Fibroblast of skin of left biceps (primary cell): ENCODE measurements around the gene NDUFS3.
"Not testable (repeated sequence)": the region's sequence is repeated elsewhere in the genome, so short reads cannot be mapped to it uniquely, and the experiment has no call there.

Experiments
- DNase-seq, 2 experiments: peaks; one replicate each; pipeline ENCODE4 v3.0.0-alpha.2; 2013; ENCODE audit warnings: low read depth in 2 of 2

Gene NDUFS3

DNA sequence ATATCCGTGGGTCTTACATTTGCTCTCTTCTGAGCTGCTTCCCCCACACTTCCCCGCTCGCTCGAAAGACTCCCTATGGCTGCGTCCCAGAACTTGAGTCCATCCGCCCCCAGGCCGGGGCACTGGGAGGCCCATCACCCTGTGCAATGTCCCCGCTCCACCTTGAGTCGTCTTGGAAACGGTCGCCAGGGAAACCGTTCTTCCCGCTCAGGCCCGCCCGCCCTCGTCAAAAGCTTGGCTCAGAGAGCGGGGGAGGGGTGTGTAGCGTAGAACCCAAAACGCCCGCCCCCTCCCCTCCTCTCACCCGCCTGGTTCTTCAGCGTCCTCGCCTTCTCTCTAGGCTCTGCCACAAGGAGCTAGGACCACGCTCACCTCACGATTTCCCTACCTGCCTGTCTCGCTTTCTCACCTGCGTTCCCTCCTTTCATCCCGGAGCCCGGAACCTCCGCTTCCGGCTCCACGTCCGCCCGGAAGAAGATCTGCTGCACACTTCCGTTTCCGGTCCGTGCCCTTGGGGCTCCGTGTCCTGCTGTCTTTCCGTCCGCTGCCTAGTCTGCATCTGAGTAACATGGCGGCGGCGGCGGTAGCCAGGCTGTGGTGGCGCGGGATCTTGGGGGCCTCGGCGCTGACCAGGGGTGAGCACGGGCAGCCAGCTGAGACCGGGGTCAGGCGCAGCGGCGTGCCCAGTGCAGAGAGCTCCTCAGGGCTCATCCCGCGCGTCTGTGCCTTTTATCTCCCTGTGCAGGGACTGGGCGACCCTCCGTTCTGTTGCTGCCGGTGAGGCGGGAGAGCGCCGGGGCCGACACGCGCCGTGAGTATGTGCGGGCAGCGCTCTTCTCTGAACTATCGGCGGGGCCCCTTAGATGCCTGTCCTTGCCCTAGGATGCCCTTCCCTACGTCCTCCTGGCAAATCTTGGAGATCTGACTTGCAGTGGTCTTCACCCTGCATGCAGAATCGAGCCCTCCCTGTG lies at the start of gene NDUFS3, which contains the start of gene KBTBD4:
NDUFS3 (plus strand) TSS at position 551 of the 971 bp plus-strand sequence; CDS start at position 569, 18 bp downstream.
KBTBD4 (minus strand) TSS at position 447 of the 971 bp plus-strand sequence; CDS start at position 428, 19 bp downstream.
- peak; percentile 66 for DNase-seq

DNA sequence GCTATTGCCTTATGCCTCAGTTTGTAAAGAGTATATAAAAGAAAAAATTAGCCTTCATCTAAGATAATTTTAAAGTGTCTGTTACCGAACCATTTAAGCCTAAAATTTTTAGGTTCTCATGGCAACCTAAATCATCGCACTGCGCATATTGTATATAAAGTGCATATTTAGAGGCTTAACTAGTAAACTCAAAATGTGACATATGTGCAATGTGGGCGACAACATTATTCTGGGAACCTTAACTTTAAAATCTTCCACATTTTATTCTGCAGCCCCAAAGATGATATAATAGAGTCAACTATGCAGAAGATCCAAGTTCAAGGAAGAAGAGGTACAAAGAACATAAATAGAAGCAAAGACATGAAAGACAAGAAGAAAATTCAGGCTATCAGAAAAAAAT lies 48.9 kb upstream of the NDUFS3 start:
- DNase-seq: no peak

DNA sequence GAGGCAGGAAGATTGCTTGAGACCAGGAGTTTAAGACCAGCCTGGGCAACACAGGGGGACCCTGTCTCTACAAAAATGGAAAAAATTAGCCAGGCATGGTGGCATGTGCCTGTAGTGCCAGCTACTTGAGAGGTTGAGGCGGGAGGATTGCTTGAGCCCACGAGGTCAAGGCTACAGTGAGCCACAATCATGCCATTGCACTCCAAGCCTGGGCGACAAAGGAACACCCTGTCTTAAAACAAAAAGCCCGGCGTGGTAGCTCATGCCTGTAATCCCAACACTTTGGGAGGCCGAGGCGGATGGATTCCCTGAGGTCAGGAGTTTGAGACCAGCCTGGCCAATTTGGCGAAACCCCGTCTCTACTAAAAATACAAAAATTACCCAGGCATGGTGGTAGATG lies 48.2 kb upstream of the NDUFS3 start:
- DNase-seq: not testable (repeated sequence)

DNA sequence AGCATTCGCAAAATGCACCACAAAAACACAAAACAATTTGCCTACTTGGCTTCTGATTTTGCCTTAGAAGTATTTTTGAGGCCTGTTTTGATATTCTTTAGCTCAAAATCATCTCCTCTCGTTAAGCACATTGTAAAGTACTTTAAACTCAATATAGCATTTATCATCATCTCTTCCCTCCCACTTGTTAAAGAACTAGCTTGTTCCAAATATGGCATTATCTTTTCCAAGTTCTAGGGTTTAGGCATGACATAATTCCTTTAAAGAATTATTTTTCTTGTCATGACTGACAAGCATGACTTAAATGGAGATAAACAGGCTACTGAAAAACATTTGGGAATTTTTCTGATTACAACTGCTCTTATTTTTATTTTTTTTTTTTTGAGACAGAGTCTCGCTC lies 47.2 kb upstream of the NDUFS3 start:
- no peak for DNase-seq

DNA sequence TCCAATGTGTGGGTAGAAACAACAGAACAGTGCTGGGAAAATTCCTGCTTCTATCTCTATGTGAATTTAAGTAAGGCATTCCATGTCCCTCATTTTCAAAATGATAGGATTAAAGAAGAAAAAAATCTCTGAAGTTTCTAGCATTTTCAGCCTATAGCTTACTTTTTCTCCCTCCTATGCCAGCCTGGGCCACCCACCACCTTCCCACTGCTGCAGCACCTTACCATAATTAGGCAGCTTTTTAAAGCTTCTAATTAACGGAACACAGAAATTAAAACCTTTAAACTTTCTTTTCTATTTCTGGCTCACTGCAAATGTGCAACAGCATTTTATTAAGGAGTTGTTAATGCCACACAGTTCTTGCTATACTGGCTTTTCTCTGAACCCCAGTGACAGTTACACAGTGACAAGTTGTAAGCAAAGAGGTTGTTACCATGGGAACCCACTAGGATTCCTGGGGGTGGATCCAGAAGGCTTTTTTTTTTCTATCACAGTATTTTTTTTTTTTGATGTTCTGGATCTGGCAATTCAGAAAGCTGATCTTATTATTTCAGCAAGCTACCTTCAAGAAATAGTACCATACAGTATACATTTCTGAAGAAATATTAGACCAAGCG lies 46.2 kb upstream of the NDUFS3 start:
- no peak for DNase-seq

DNA sequence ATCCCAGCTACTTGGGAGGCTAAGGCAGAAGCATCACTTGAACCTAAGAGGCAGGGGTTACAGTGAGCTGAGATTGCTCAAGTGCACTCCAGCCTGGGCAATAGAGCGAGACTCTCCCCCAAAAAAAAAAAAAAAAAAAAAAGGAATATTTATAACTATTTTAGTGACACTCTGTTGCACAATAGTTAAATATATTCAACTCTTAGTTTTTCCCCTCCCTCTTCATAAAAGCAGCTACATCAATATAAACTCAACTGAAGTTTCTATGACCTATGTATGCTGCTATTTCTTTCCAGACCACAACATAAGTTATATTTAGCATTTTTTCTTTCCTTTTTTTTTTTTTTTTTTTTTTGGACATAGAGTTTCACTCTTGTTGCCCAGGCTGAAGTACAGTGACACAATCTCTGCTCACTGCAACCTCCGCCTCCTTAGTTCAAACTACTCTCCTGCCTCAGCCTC lies 45.2 kb upstream of the NDUFS3 start:
- peak; percentile 59 to 72 for DNase-seq

DNA sequence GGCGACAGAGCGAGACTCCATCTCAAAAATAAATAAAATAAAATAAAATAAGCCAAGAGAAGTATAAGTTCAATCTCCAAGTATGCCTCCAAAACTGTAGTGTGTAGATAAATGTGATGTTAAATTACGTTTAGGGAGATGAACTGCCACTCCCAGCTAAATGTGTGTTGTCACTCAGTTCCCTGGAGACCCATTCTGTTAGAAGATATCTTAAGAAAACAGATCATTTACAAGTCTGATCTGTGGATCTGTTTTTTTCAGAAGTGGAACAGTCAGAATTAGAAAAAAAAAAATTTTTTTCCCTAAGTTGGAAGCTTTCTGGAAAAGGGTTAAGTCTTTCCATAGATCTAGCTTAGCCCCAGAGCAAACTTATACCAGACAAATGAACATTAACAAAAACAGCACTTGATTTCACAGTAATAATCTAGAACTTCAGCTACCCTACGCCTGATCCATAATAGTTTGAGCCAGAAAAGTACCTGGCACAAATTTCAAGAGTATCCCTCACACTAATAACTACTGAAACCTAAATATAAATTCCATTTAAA lies 44.1 kb upstream of the NDUFS3 start:
- DNase-seq: no peak

DNA sequence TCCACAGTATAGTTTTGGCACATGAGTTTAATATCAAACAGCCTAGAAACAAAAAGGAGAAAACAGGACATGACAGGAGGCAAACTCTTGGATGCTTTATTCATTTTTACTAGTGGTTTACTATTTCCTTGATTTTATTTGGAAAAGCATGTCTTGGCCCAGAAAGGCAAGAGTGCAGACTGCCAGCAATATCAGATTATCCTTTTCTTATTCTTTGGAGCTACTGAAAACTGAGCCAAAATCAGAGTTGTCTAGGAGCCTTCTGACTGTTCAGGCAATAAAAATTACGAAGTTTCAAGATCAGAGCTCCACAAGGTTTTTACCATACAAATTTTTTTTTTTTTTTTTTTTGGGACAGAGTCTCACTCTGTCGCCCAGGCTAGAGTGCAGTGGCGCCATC lies 42.0 kb upstream of the NDUFS3 start:
- DNase-seq: no peak

DNA sequence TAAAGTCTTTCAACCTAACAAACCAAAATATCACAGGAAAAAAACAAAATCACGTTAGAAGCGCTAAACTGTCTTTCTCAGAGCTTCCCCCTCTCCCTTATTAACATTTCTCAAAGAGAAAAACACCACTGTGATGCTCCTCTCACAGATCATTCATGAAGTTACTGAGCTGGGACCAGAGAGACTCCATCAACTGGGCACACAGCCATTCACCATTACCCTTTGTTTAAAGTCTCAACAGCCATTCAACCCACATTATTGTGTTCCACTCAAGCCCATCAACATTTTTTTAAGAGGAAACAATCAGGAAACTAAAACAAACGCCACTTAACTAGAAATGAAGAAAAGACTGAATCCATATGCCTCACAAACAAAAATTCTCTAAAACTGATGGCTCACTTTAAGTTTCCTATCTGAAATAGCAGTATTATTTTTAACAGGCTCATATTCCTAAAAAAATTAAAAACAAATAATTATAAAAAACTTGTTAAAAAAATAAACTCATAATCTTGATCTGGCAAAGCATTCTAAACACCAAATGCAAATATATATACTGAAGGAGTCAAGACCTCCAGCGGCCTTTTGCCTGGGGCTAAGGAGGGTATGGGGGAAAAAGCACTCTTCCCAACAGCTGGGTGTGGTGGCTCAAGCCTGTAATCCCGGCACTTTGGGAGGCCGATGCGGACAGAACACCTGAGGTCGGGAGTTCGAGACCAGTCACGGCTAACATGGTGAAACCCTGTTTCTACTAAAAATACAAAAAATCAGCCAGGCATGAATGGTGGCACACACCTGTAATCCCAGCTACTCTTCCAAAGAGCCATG lies 39.9 kb upstream of the NDUFS3 start:
- no peak for DNase-seq

DNA sequence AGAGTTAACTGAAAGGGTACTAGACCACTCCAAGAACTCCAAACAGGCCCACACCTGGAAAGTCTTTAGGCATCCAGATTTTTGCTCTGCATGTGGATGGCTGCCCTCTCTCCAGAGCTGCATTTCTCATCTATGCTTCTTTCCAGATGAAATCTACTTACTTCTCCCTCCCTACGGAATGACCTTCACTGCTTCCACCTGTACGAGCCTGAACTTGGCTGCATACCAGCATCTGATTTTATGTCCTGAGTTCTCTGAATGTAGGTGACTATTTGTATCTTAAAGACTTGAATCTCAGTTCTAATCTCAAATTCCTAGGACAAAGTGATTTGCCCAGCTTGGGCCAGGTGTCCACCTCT lies 39.2 kb upstream of the NDUFS3 start:
- DNase-seq: no peak

DNA sequence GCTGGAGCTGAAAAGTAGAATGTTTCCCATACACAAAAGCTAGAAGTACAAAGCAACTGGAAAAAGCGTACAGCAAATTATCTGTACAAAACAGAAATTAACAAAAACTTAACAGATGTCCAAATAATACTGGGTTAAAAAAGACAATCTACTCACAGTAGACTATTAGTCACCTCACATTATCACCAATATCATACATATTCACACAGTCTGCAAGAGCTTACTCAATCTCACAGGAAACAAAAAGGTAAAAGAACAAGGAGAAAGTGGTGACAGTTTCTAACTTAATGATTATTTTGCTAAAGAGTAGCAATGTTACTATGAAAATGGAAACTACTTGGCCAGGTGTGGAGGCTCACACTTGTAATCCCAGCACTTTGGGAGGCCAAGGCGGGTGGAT lies 37.8 kb upstream of the NDUFS3 start:
- DNase-seq: no peak

DNA sequence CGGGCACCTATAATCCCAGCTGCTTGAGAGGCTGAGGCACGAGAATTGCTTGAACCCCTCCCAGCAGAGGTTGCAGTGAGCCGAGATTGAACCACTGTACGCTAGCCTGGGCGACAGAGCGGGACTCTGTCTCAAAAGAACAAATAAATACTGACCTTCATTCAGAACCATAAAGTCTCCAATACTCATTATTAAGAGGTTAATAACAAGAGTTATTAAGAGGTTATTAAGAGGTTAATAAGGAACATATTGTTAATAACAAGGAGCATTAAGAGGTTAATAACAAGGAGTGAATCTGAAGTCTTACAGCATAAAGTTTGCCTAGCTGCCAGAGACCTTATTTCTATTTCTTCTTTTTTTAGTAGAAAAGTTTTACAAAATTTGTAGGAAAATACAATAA lies 33.6 kb upstream of the NDUFS3 start:
- DNase-seq: no peak

DNA sequence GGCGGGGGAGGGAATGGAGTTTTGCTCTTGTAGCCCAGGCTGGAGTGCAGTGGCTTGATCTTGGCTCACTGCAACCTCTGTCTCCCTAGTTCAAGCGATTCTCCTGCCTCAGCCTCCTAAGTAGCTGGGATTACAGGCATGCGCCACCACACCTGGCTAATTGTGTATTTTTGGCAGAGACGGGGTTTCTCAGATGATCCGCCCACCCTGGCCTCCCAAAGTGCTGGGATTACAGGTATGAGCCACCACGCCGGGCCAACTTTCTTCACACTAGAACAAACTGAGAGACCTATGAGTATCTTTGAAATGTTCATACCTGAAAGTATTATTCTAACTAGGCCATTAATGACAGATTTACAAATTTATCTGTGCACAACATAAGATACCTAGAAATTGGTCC lies 32.6 kb upstream of the NDUFS3 start:
- not testable (repeated sequence) for DNase-seq

DNA sequence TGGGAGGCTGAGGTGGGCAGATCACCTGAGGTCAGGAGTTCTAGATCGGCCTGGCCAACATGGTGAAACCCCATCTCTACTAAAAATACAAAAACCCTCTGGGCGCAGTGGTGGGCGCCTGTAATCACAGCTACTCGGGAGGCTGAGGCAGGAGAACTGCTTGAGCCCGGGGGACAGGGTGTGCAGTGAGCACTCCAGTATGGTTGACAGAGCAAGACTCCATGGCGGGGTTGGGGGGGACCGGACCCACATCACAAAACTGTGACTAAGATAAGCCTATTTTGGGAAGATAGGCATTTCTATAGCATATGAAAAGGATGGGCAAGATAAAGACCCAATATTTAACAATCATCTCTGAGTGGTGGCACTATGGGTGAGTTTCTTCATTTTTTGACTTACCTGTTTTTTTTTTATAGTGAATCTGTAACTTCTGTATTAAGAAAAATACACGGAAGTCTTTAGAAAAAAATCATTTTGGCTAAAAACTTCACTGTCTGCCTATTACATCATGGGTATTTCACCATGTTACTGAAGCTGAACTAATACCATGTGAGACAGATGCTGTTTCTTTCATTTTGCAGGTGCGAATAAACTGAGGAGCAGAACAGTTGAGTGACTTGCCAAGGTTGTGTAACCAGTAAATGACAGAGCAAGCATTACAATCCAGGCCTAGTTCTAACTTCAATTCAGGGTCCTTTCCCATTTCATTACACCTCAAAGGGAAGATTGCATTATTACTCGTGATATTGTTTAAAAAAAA lies 28.4 kb upstream of the NDUFS3 start:
- no peak for DNase-seq

DNA sequence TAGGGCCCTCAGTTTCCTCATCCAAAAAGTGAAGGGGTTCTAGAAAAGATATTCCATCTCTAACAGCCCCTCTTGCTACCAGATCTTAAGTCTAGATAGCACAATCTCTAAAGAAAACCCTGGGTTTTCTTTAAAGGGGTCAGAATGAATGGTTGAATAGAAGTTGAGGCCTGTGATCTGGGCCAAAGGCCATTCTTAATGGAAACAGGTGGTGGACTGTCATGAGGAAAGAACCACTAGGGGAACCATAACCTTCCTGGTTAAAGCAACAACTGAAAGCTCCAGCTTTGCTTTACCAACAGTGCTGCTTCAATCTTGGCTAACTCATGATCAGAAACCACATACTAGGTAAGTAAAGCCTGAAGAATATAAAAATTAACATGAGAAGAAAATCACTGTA lies 27.8 kb upstream of the NDUFS3 start:
- no peak for DNase-seq

DNA sequence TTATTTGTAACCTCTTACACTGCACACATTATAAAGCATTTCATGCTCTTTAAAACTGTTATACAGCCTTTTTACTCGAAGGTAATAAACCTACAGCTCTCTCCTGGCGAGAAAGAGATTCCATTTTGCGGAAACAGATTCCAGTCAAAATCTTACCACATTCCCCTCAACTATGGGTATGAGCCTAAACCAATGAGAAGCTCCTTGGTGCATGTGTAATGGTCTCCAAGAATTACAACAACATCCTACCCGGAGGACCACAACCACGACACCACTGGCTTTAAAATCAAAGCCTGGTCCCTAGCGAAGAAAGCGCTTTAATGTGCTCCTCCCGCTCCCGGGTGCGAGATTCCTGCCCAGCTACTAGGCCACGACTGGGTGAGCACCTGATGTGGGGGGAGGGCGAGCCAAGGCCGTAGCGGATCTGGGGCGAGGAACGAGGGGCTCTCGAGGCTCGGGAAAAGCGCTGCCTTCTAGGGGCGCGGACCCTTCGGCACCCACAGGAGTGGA lies 26.8 kb upstream of the NDUFS3 start:
- DNase-seq: no peak

DNA sequence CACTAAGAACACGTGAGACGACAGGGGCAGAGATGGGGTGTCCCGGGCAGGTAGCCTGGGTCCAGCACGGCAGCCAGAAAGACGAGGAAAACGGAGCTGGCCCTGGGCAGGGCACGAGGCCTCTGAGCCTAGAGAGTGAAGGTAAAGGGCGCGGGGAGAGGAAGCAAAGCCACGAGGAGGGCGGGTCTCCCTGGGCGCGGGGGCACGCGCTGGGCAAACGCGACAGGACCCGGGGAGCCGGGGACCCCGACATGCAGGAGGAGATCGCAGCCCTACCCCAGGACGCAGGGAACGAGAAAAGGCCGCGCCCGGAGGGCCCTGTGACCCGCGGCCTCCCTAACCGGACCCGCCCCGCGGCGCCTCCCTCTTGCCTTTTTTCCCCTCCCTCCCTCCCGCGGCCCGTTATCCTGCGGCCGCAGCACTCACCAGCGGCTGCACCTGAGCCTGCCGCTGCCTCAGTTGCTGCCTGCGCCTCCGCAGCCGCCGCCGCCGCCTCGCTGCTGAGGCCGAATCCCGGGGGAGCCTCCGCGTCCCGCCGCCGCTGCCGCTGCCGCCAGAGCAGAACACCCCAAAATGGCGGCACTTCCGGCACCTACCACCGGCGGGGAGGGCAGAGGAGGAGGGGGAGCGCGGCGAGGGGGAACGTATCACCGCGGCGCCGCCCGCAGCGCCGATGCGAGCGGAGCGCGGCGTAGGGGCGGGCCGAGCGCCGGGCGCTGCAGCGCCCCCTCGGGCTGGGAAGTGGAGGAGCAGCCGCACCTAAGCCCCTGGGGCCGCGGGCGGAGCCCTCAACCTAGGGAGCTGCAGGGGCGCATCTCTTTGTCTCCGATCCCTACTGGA lies 26.1 kb upstream of the NDUFS3 start, which contains the start of gene CELF1:
CELF1 (minus strand) TSS at position 567 of the 840 bp plus-strand sequence. CDS start 53,609 bp downstream, outside the sequence.
- peak; percentile 65 to 71 for DNase-seq

DNA sequence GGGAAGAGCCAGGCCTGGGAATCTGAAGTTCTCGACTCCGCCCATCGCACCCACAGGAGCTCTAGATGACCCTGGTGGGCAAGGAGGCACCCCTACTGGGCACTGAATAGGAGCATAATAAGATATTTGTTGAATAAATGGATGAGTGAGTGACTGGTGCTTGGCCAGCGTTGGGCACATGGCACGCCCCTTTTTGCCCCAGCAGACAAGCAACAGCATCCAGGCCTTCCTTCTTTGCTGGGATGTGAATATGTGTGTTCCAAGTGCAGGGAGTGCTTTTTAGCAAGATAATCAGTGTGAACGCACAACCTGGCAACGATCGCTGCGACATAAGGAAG lies 25.5 kb upstream of the NDUFS3 start:
- DNase-seq: no peak

DNA sequence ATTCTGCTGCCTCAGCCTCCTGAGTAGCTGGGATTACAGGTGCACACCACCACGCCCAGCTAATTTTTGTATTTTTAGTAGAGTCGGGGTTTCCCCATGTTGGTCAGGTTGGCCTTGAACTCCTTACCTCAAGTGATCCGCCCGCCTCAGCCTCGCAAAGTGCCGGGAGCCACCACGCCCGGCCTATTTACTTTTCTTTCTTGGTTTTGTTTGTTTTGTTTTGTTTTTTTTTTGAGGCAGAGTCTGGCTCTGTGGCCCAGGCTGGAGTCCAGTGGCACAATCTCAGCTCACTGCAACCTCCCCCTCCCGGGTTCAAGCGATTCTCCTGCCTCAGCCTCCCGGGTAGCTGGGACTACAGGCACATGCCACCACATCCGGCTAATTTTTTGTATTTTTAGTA lies 21.9 kb upstream of the NDUFS3 start:
- not testable (repeated sequence) for DNase-seq

DNA sequence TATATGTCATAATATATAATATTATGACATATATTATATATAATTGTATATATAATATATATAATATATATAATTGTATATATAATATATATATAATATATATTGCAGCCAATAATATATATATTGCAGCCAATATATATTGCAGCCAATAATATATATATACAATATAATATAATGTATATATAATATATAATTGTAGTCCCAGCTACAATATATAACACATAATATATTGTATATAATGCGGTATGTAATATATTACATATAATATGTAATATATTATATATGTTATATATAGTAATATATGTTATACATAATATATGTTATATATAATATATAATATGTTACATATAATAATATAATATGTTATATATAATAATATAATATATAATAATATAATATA lies 20.2 kb upstream of the NDUFS3 start:
- DNase-seq: no peak
